KMS-11 (cell line): Measurements from ENCODE around the gene SLC35F3.

Experiments
- H2AFZ ChIP-seq: fragments of 200-600 bp; sonication (generic); 2 replicates; pipeline ENCODE4 v1.6.1; 2016; ENCODE audit warnings: antibody characterized with exemption, mixed run types, low read depth
- H3K27ac ChIP-seq: fragments of 200-600 bp; sonication (generic); 2 replicates; pipeline ENCODE4 v1.6.1; 2016; ENCODE audit warnings: mild to moderate bottlenecking, mixed run types
- H3K27me3 ChIP-seq: fragments of 200-600 bp; sonication (generic); 2 replicates; pipeline ENCODE4 v1.6.1; 2017; ENCODE audit warnings: mild to moderate bottlenecking, low read depth, mixed run types, moderate library complexity; ENCODE audit not compliant: insufficient read depth
- H3K36me3 ChIP-seq: fragments of 200-600 bp; sonication (generic); 2 replicates; pipeline ENCODE4 v1.6.1; 2017; ENCODE audit warnings: mild to moderate bottlenecking, mixed run types; ENCODE audit not compliant: insufficient read depth
- H3K4me1 ChIP-seq: fragments of 200-600 bp; sonication (generic); 2 replicates; pipeline ENCODE4 v1.6.1; 2016; ENCODE audit warnings: mild to moderate bottlenecking, low read depth, mixed run types; ENCODE audit not compliant: poor library complexity, severe bottlenecking
- H3K4me2 ChIP-seq: fragments of 200-600 bp; sonication (generic); 2 replicates; pipeline ENCODE4 v1.7.0; 2016; ENCODE audit warnings: mild to moderate bottlenecking, mixed run types
- H3K4me3 ChIP-seq: fragments of 200-600 bp; sonication (generic); IDR thresholded peaks from 2 replicates; pipeline ENCODE4 v1.6.1; 2017; ENCODE audit warnings: low read depth, low read length, mixed read lengths; ENCODE audit not compliant: insufficient read depth
- H3K79me2 ChIP-seq: fragments of 200-600 bp; sonication (generic); 2 replicates; pipeline ENCODE4 v1.6.1; 2016; ENCODE audit warnings: low read depth, mixed run types; ENCODE audit not compliant: insufficient read depth
- H3K9ac ChIP-seq: fragments of 200-600 bp; sonication (generic); 2 replicates; pipeline ENCODE4 v1.6.1; 2016; ENCODE audit warnings: mild to moderate bottlenecking, mixed run types
- H4K20me1 ChIP-seq: fragments of 200-600 bp; sonication (generic); 2 replicates; pipeline ENCODE4 v1.6.1; 2016; ENCODE audit warnings: mild to moderate bottlenecking, mixed run types; ENCODE audit not compliant: insufficient read depth
- TF ChIP-seq, protein P1 (sequence below): fragments of 200-600 bp; sonication (generic); conservative IDR thresholded peaks from 2 replicates; pipeline ENCODE4 v1.6.1; 2017; ENCODE audit warnings: low read depth, mild to moderate bottlenecking, antibody characterized with exemption, low read length, moderate library complexity, mixed read lengths

Gene SLC35F3

DNA sequence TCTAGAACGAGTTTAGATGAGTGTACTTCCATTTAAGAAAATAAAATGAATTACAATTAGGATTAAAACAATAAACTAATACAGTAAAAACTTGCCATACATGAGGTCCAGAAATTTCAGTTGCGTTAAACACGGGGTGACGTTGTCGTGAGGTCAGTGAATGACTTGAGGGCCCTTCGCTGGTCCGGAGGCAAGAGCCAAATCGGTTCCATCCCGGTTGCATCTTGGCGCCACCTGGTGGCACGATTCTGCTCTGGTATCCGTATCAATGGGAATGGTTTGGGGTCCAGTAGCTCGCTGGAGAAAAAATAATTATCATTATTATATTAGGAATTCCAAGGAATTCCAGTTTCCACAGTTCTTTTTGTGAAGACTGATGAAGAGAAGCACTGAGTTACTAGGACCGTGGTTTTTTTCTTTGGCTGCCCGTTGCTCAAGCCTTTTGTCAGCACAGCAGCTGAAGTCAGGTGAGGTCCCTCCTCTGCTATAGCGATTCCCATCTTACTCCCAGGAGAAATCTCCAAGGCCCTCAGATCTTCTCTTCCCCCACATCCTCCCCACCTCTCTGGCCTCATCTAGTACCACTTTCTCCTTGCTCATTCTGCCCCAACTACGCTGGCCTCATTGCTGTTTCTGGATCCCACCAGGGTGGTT lies 161.4 kb downstream of the SLC35F3 start:
- Histone ChIP-seq H3K4me1 (no peaks in the 10 kb centered on the region), H3K27me3 (no peaks in the 10 kb centered on the region), H3K36me3 (no peaks in the 10 kb centered on the region), H3K4me3 (no peak overlapping the region), H3K9ac (no peak overlapping the region), H3K79me2 (no peaks in the 10 kb centered on the region), H2AFZ (no peak overlapping the region), H3K4me2 (no peak overlapping the region), H4K20me1 (no peaks in the 10 kb centered on the region), H3K27ac (no peak overlapping the region)
- TF ChIP-seq, protein P1, sequence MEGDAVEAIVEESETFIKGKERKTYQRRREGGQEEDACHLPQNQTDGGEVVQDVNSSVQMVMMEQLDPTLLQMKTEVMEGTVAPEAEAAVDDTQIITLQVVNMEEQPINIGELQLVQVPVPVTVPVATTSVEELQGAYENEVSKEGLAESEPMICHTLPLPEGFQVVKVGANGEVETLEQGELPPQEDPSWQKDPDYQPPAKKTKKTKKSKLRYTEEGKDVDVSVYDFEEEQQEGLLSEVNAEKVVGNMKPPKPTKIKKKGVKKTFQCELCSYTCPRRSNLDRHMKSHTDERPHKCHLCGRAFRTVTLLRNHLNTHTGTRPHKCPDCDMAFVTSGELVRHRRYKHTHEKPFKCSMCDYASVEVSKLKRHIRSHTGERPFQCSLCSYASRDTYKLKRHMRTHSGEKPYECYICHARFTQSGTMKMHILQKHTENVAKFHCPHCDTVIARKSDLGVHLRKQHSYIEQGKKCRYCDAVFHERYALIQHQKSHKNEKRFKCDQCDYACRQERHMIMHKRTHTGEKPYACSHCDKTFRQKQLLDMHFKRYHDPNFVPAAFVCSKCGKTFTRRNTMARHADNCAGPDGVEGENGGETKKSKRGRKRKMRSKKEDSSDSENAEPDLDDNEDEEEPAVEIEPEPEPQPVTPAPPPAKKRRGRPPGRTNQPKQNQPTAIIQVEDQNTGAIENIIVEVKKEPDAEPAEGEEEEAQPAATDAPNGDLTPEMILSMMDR: peak; percentile 84

DNA sequence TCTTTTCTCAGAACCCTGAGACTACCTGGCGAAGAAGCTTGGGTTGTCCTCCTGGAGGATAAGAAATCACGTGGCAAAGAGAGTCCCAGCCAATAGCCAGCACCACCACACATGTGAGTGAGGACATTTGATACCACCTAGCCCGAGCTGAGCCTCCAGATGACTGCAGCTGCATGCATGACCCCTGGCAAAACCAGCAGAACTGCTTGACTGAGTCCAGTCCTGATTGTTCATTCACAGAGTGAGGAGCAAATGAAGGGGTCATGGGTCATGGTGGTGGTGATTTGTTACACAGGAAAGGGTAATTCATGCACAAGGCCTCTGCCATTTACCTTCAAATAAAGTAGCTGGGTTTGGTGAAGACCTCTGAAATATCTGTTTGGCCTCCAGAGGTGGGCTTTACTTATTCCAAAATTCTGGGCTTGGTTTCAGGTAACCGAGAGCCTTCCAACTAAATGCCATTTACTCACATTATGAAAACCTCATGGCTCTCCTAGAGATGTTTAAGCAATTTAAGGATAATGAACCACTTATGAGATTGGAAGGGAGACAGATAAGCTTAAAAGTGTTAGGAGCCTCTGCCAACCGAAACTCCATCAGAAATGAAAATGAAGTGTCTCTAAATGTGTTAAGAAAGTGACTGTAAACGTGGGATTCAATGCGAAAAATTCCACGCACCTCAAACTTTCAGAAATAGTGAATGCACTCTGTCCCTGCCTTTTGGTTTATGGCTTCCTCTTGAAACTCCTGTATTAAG lies 163.3 kb downstream of the SLC35F3 start:
- Histone ChIP-seq H3K79me2 (no peaks in the 10 kb centered on the region), H3K27ac (no peak overlapping the region), H3K4me1 (no peaks in the 10 kb centered on the region), H4K20me1 (no peaks in the 10 kb centered on the region), H3K27me3 (no peaks in the 10 kb centered on the region), H3K36me3 (no peaks in the 10 kb centered on the region), H2AFZ (no peak overlapping the region), H3K4me3 (no peak overlapping the region), H3K9ac (no peak overlapping the region), H3K4me2 (no peak overlapping the region)
- TF ChIP-seq, protein P1: no peak

DNA sequence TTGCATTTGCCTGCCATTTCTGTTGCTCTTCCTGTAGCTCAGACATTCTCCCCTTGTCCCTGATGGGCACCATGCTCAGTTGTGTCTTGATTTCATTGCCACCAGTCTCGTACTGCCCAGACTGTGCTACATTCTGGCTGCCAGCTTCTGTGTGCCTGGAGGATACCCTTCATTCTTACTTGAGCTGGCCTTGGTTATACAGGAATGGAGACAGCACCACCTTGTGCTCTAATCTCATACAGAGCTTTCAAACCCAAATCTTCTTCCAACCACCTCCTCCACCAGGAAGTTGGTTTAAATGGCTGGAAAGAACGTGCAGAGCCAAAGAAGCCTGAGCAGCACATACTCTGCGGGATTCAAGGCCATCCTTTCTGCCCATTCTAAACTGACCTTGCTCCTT lies 165.3 kb downstream of the SLC35F3 start:
- Histone ChIP-seq H3K27me3 (no peaks in the 10 kb centered on the region), H3K4me3 (no peak overlapping the region), H3K4me1 (no peaks in the 10 kb centered on the region), H3K79me2 (no peaks in the 10 kb centered on the region), H4K20me1 (no peaks in the 10 kb centered on the region), H3K36me3 (no peaks in the 10 kb centered on the region), H3K27ac (no peak overlapping the region), H3K4me2 (no peak overlapping the region), H2AFZ (no peak overlapping the region; the same call in 1 of the 2 replicates), H3K9ac (no peak overlapping the region)
- TF ChIP-seq, protein P1: peak; percentile 57

DNA sequence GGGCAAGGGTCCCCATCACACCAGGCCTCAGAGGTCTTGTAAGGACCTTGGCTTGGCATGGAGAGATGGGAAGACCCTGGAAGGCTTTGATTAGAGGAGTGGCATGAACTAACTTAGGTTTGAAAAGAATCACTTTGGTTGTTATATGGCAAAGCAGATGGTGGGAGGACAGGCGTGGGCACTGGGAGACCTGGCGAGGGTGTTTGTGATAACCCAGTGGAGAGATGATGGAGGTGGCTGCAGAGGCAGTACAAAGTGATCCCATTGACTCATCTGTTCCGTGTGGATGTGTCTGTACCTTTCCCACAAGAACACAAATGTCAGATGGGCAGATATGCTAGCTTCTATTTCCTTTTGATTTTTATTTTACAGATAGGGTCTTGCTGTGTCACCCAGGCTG lies 168.3 kb downstream of the SLC35F3 start:
- no peak overlapping the region for H3K4me3 ChIP-seq
- no peaks in the 10 kb centered on the region for H3K79me2 ChIP-seq
- no peaks in the 10 kb centered on the region for H4K20me1 ChIP-seq
- no peak overlapping the region for H3K27ac ChIP-seq
- no peak overlapping the region for H3K9ac ChIP-seq
- H2AFZ ChIP-seq: no peak overlapping the region
- H3K36me3 ChIP-seq: no peaks in the 10 kb centered on the region
- H3K4me1 ChIP-seq: no peaks in the 10 kb centered on the region
- TF ChIP-seq, protein P1: no peak
- no peaks in the 10 kb centered on the region for H3K27me3 ChIP-seq
- H3K4me2 ChIP-seq: no peak overlapping the region
